ENCODE measurements around the gene GNAQ.

The GNAQ gene

GRCh38 chr9:77953590-77953989, 78.0 kb downstream of the GNAQ start:
- Histone ChIP-seq H3K27me3 (replicated peaks in 2 of 5; ENCODE audit: control insufficient read depth in 4 of 5, insufficient read depth in 5 of 5, low read length in 4 of 5) (no peaks in the 10 kb centered on the region), H3K4me1 (ENCODE audit: control extremely low read depth in 1 of 4, control insufficient read depth in 4 of 4, insufficient read depth in 4 of 4, low read length in 3 of 4) (peaks cover 34 to 74% (median 58%) of the 10 kb centered on the region in 4 experiments), H3K9me3 (ENCODE audit: control extremely low read depth in 1 of 5, control insufficient read depth in 4 of 5, insufficient read depth in 2 of 5, low read depth in 1 of 5, low read length in 4 of 5) (no peaks in the 10 kb centered on the region), H3K36me3 (ENCODE audit: control insufficient read depth in 4 of 4, insufficient read depth in 4 of 4, low read length in 3 of 4) (peaks cover 0 to 9% (median 1%) of the 10 kb centered on the region in 4 experiments), H3K27ac (ENCODE audit: insufficient read depth in 1 of 2, low read depth in 1 of 2, low read length in 2 of 2, poor library complexity in 1 of 2, severe bottlenecking in 2 of 2) (peak overlapping the region in 1 of 2 experiments; percentile 47), H3K4me3 (ENCODE audit: control insufficient read depth in 1 of 7, extremely low read depth in 1 of 7, insufficient read depth in 4 of 7, low read depth in 2 of 7, low read length in 6 of 7) (no peak overlapping the region)
- ChIA-PET POLR2A (no interaction called here), CTCF (interaction anchor here (0.6 to 2.1 kb wide), 9 partner anchors 8 to 143 kb away, joined by 3 to 7 read pairs (median 3); partner anchors contain the start of gene GNAQ)
- DNase-seq = peak in 2 of 3 donors; percentile 58 to 74

- ChIA-PET CTCF (interaction anchor here (1.3 to 2.1 kb wide), 2 partner anchors 8 to 26 kb away, joined by 3 to 7 read pairs; no protein-coding TSS in a partner anchor), POLR2A (no interaction called here)
- H3K4me1 ChIP-seq (ENCODE audit: control extremely low read depth in 1 of 4, control insufficient read depth in 4 of 4, insufficient read depth in 4 of 4, low read length in 3 of 4) = peaks cover 30 to 68% (median 56%) of the 10 kb centered on the region in 4 experiments
Observed at GRCh38 chr9:77952635-77953328, 78.8 kb downstream of the GNAQ start.

GRCh38 chr9:77951369-77951768, 80.2 kb downstream of the GNAQ start:
- Histone ChIP-seq H3K27me3 (replicated peaks in 2 of 5; ENCODE audit: control insufficient read depth in 4 of 5, insufficient read depth in 5 of 5, low read length in 4 of 5) (no peaks in the 10 kb centered on the region), H3K4me3 (ENCODE audit: control insufficient read depth in 1 of 7, extremely low read depth in 1 of 7, insufficient read depth in 4 of 7, low read depth in 2 of 7, low read length in 6 of 7) (no peak overlapping the region), H3K36me3 (ENCODE audit: control insufficient read depth in 4 of 4, insufficient read depth in 4 of 4, low read length in 3 of 4) (peaks cover 0 to 17% (median 1%) of the 10 kb centered on the region in 4 experiments), H3K4me1 (ENCODE audit: control extremely low read depth in 1 of 4, control insufficient read depth in 4 of 4, insufficient read depth in 4 of 4, low read length in 3 of 4) (peaks cover 25 to 68% (median 54%) of the 10 kb centered on the region in 4 experiments), H3K27ac (ENCODE audit: insufficient read depth in 1 of 2, low read depth in 1 of 2, low read length in 2 of 2, poor library complexity in 1 of 2, severe bottlenecking in 2 of 2) (no peak overlapping the region), H3K9me3 (ENCODE audit: control extremely low read depth in 1 of 5, control insufficient read depth in 4 of 5, insufficient read depth in 2 of 5, low read depth in 1 of 5, low read length in 4 of 5) (no peaks in the 10 kb centered on the region)
- no peak for DNase-seq
- ChIA-PET CTCF (interaction anchor here (0.8 to 1.2 kb wide), 7 partner anchors 8 to 84 kb away, joined by 3 to 6 read pairs (median 3); no protein-coding TSS in a partner anchor), POLR2A (no interaction called here)
- no CpG with 5 or more reads among the region's 1 CpG for WGBS (ENCODE audit: insufficient coverage)

More at GRCh38 chr9:77952635-77953328, 78.8 kb downstream of the GNAQ start:
- Histone ChIP-seq H3K36me3 (ENCODE audit: control insufficient read depth in 4 of 4, insufficient read depth in 4 of 4, low read length in 3 of 4) (peaks cover 0 to 11% (median 1%) of the 10 kb centered on the region in 4 experiments), H3K27me3 (replicated peaks in 2 of 5; ENCODE audit: control insufficient read depth in 4 of 5, insufficient read depth in 5 of 5, low read length in 4 of 5) (no peaks in the 10 kb centered on the region), H3K9me3 (ENCODE audit: control extremely low read depth in 1 of 5, control insufficient read depth in 4 of 5, insufficient read depth in 2 of 5, low read depth in 1 of 5, low read length in 4 of 5) (no peaks in the 10 kb centered on the region), H3K4me3 (ENCODE audit: control insufficient read depth in 1 of 7, extremely low read depth in 1 of 7, insufficient read depth in 4 of 7, low read depth in 2 of 7, low read length in 6 of 7) (no peak overlapping the region), H3K27ac (ENCODE audit: insufficient read depth in 1 of 2, low read depth in 1 of 2, low read length in 2 of 2, poor library complexity in 1 of 2, severe bottlenecking in 2 of 2) (peak overlapping the region in 1 of 2 experiments; percentile 47)
- no peak for DNase-seq
- WGBS (ENCODE audit: insufficient coverage) = 75% methylated on average over 2 of the region's 2 CpGs

- 76% methylated on average over 5 of the region's 5 CpGs for WGBS (ENCODE audit: insufficient coverage)
- H3K27ac ChIP-seq (ENCODE audit: insufficient read depth in 1 of 2, low read depth in 1 of 2, low read length in 2 of 2, poor library complexity in 1 of 2, severe bottlenecking in 2 of 2) = no peak overlapping the region
- H3K27me3 ChIP-seq (replicated peaks in 2 of 5; ENCODE audit: control insufficient read depth in 4 of 5, insufficient read depth in 5 of 5, low read length in 4 of 5) = no peaks in the 10 kb centered on the region
- peaks cover 35 to 79% (median 65%) of the 10 kb centered on the region in 4 experiments for H3K4me1 ChIP-seq (ENCODE audit: control extremely low read depth in 1 of 4, control insufficient read depth in 4 of 4, insufficient read depth in 4 of 4, low read length in 3 of 4)
- H3K4me3 ChIP-seq (ENCODE audit: control insufficient read depth in 1 of 7, extremely low read depth in 1 of 7, insufficient read depth in 4 of 7, low read depth in 2 of 7, low read length in 6 of 7) = no peak overlapping the region
- peaks cover 0 to 16% (median 1%) of the 10 kb centered on the region in 4 experiments for H3K36me3 ChIP-seq (ENCODE audit: control insufficient read depth in 4 of 4, insufficient read depth in 4 of 4, low read length in 3 of 4)
- ChIA-PET POLR2A (no interaction called here), CTCF (interaction anchor here (0.8 to 2.5 kb wide), 12 partner anchors 8 to 85 kb away, joined by 3 to 14 read pairs (median 4); no protein-coding TSS in a partner anchor)
- DNase-seq = no peak
- no peaks in the 10 kb centered on the region for H3K9me3 ChIP-seq (ENCODE audit: control extremely low read depth in 1 of 5, control insufficient read depth in 4 of 5, insufficient read depth in 2 of 5, low read depth in 1 of 5, low read length in 4 of 5)
Observed at GRCh38 chr9:77949751-77950436, 81.7 kb downstream of the GNAQ start.

- peak overlapping the region in 1 of 2 experiments; percentile 28 for H3K27ac ChIP-seq (ENCODE audit: insufficient read depth in 1 of 2, low read depth in 1 of 2, low read length in 2 of 2, poor library complexity in 1 of 2, severe bottlenecking in 2 of 2)
Observed at GRCh38 chr9:77947651-77948050, 84.0 kb downstream of the GNAQ start.

GRCh38 chr9:77946969-77947620, 84.5 kb downstream of the GNAQ start:
- no peaks in the 10 kb centered on the region for H3K9me3 ChIP-seq (ENCODE audit: control extremely low read depth in 1 of 5, control insufficient read depth in 4 of 5, insufficient read depth in 2 of 5, low read depth in 1 of 5, low read length in 4 of 5)
- no peaks in the 10 kb centered on the region for H3K27me3 ChIP-seq (replicated peaks in 2 of 5; ENCODE audit: control insufficient read depth in 4 of 5, insufficient read depth in 5 of 5, low read length in 4 of 5)
- peak overlapping the region in 1 of 2 experiments; percentile 28 for H3K27ac ChIP-seq (ENCODE audit: insufficient read depth in 1 of 2, low read depth in 1 of 2, low read length in 2 of 2, poor library complexity in 1 of 2, severe bottlenecking in 2 of 2)
- no peak for DNase-seq
- 76% methylated on average over 3 of the region's 5 CpGs for WGBS (ENCODE audit: insufficient coverage)
- CTCF ChIA-PET = interaction anchor here (0.6 to 4.3 kb wide), 9 partner anchors 9 to 168 kb away, joined by 3 to 28 read pairs (median 3); no protein-coding TSS in a partner anchor
- POLR2A ChIA-PET = no interaction called here
- H3K36me3 ChIP-seq (ENCODE audit: control insufficient read depth in 4 of 4, insufficient read depth in 4 of 4, low read length in 3 of 4) = peaks cover 0 to 13% (median 1%) of the 10 kb centered on the region in 4 experiments
- peak overlapping the region in 4 of 7 experiments; percentile 15 to 58 (median 28) for H3K4me3 ChIP-seq (ENCODE audit: control insufficient read depth in 1 of 7, extremely low read depth in 1 of 7, insufficient read depth in 4 of 7, low read depth in 2 of 7, low read length in 6 of 7)
- H3K4me1 ChIP-seq (ENCODE audit: control extremely low read depth in 1 of 4, control insufficient read depth in 4 of 4, insufficient read depth in 4 of 4, low read length in 3 of 4) = peaks cover 32 to 84% (median 62%) of the 10 kb centered on the region in 4 experiments

More at GRCh38 chr9:77947651-77948050, 84.0 kb downstream of the GNAQ start:
- Histone ChIP-seq H3K4me3 (ENCODE audit: control insufficient read depth in 1 of 7, extremely low read depth in 1 of 7, insufficient read depth in 4 of 7, low read depth in 2 of 7, low read length in 6 of 7) (no peak overlapping the region), H3K27me3 (replicated peaks in 2 of 5; ENCODE audit: control insufficient read depth in 4 of 5, insufficient read depth in 5 of 5, low read length in 4 of 5) (no peaks in the 10 kb centered on the region), H3K9me3 (ENCODE audit: control extremely low read depth in 1 of 5, control insufficient read depth in 4 of 5, insufficient read depth in 2 of 5, low read depth in 1 of 5, low read length in 4 of 5) (no peaks in the 10 kb centered on the region), H3K36me3 (ENCODE audit: control insufficient read depth in 4 of 4, insufficient read depth in 4 of 4, low read length in 3 of 4) (peaks cover 0 to 13% (median 1%) of the 10 kb centered on the region in 4 experiments), H3K4me1 (ENCODE audit: control extremely low read depth in 1 of 4, control insufficient read depth in 4 of 4, insufficient read depth in 4 of 4, low read length in 3 of 4) (peaks cover 28 to 79% (median 59%) of the 10 kb centered on the region in 4 experiments)
- no peak for DNase-seq
- ChIA-PET CTCF (interaction anchor here (0.6 to 4.3 kb wide), 6 partner anchors 28 to 107 kb away, joined by 3 to 28 read pairs (median 4); no protein-coding TSS in a partner anchor), POLR2A (no interaction called here)
- WGBS (ENCODE audit: insufficient coverage) = 93% methylated on average over 2 of the region's 3 CpGs

Measured in common myeloid progenitor, CD34-positive (primary cell).